CD4-positive, alpha-beta T cell (primary cell): ENCODE data around the gene COBL. TPM values are rescaled to one million over a fixed set of nuclear protein-coding genes. Genes with fewer than 3 reads are reported as not detected.
A peak's percentile ranks its signal among the peaks of the same experiment; 100 is the strongest.

Experiments
- ATAC-seq: fragments of 200-7000 bp; cut with Tn5 transposase; one replicate; pipeline ENCODE4 v1.10.0; 2022; ENCODE audit warnings: mild to moderate bottlenecking; ENCODE audit not compliant: poor library complexity
- CTCF ChIA-PET: fragments of 350-600 bp; sonication (Branson Sonifier 250); formaldehyde crosslinking; loops from one replicate; lab custom pipeline; 2021; ENCODE audit warnings: antibody characterized with exemption, inconsistent platforms; lab: Charles Lee
- POLR2A ChIA-PET: fragments of 350-600 bp; sonication (Branson Sonifier 250); formaldehyde crosslinking; loops from one replicate; lab custom pipeline; 2021; ENCODE audit warnings: antibody characterized with exemption, inconsistent platforms; lab: Charles Lee
- DNase-seq, 14 experiments: peaks; one replicate each; pipeline ENCODE4 v3.0.0-alpha.2; 2013 to 2020; ENCODE audit warnings: mixed read lengths in 2 of 14
- H3K27ac ChIP-seq, 2 donors: one replicate each; pipeline versions ENCODE4 v1.5.1 to v1.7.0; 2013; ENCODE audit warnings: low read length in 2 of 2, low read depth in 1 of 2, mild to moderate bottlenecking in 1 of 2
- H3K27me3 ChIP-seq, 2 experiments: 1 replicate in 1 of 2; 2 replicates in 1 of 2; pipeline versions ENCODE4 v1.6.1 to v1.7.0; 2013; ENCODE audit warnings: low read length in 2 of 2, control low read depth in 1 of 2, mild to moderate bottlenecking in 1 of 2, moderate library complexity in 1 of 2; ENCODE audit not compliant: insufficient read depth in 2 of 2, control insufficient read depth in 1 of 2
- H3K36me3 ChIP-seq: one replicate; pipeline ENCODE4 v1.6.1; 2013; ENCODE audit warnings: low read length, control low read depth; ENCODE audit not compliant: insufficient read depth
- H3K4me1 ChIP-seq: one replicate; pipeline ENCODE4 v1.6.1; 2013; ENCODE audit warnings: low read length, control low read depth; ENCODE audit not compliant: insufficient read depth
- H3K4me3 ChIP-seq: one replicate; pipeline ENCODE4 v1.5.1; 2013; ENCODE audit warnings: mild to moderate bottlenecking, low read length, moderate library complexity
- H3K9me3 ChIP-seq, 2 experiments: 1 replicate in 1 of 2; 2 replicates in 1 of 2; pipeline versions ENCODE4 v1.6.1 to v1.7.0; 2013; ENCODE audit warnings: low read length in 2 of 2, mild to moderate bottlenecking in 2 of 2, control low read depth in 1 of 2, moderate library complexity in 1 of 2; ENCODE audit not compliant: control insufficient read depth in 1 of 2, insufficient read depth in 1 of 2
- H3K27ac Mint-ChIP-seq: one replicate; pipeline ENCODE4 v1.8.0; 2020; ENCODE audit warnings: mixed read lengths
- H3K27me3 Mint-ChIP-seq: one replicate; pipeline ENCODE4 v1.8.0; 2021; ENCODE audit warnings: mixed read lengths
- H3K36me3 Mint-ChIP-seq: one replicate; pipeline ENCODE4 v1.8.0; 2021; ENCODE audit warnings: low read depth, mixed read lengths
- H3K4me1 Mint-ChIP-seq: one replicate; pipeline ENCODE4 v1.8.0; 2021; ENCODE audit warnings: low read depth, mixed read lengths
- H3K4me3 Mint-ChIP-seq: one replicate; pipeline ENCODE4 v1.8.0; 2020; ENCODE audit warnings: mild to moderate bottlenecking, mixed read lengths
- H3K9me3 Mint-ChIP-seq: one replicate; pipeline ENCODE4 v1.8.0; 2020; ENCODE audit warnings: mixed read lengths
- intact Hi-C, 2 experiments: fragments of 100-400 bp; cut with DNase I in 1 of 2; cut with micrococcal nuclease in 1 of 2; formaldehyde crosslinking; loops; one replicate each; pipeline versions ENCODE4 v1.15.1 to v1.9.0; 2023 to 2025; cut with DNase I, micrococcal nuclease
- total RNA-seq, 174 experiments: library from RNA in 2 of 174; stranded (reverse) in 2 of 174; gene quantifications; one replicate each; pipeline ENCODE4 v1.2.3 and lab custom pipeline; 2021 to 2026
- TF ChIP-seq, protein P1 (sequence below): fragments of 200-600 bp; IDR thresholded peaks from one replicate; pipeline ENCODE4 v1.8.0; 2022; ENCODE audit warnings: antibody characterized with exemption, mild to moderate bottlenecking

Gene COBL
- total RNA-seq, 2 experiments from 2014 or later: not detected

DNA sequence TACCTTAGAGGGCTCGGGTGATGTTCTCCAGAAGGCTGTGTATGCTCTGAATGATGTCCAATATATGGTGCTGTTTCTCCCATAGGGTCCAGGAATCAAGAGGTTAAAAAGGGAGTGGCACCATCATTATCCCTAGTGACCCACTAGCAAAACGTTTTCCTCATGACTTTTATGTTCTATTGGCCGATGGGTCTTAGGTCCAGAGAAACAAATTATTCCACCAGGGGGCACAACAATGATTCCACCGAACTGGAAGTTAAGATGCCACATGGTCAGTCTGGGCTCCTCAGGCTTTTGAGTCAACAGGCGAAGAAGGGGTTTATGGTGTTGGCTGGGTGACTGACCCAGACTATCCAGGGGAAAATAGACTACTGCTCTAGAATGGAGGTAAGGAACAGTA lies 256.1 kb downstream of the COBL start:
- POLR2A ChIA-PET: no interaction called here
- H3K36me3 Mint-ChIP-seq: no peaks in the 10 kb centered on the region
- intact Hi-C loops: loop anchor here in 1 of 2 experiments (10.0 kb wide), 1 partner anchor 446 kb away; no protein-coding TSS in a partner anchor
- ATAC-seq (no peak), DNase-seq (peak in 1 of 14 experiments; percentile 3)
- no peaks in the 10 kb centered on the region for H3K36me3 ChIP-seq
- H3K4me1 Mint-ChIP-seq: no peaks in the 10 kb centered on the region
- no peaks in the 10 kb centered on the region for H3K27me3 ChIP-seq
- no peaks in the 10 kb centered on the region for H3K4me1 ChIP-seq
- H3K4me3 ChIP-seq: no peak overlapping the region
- TF ChIP-seq, protein P1, sequence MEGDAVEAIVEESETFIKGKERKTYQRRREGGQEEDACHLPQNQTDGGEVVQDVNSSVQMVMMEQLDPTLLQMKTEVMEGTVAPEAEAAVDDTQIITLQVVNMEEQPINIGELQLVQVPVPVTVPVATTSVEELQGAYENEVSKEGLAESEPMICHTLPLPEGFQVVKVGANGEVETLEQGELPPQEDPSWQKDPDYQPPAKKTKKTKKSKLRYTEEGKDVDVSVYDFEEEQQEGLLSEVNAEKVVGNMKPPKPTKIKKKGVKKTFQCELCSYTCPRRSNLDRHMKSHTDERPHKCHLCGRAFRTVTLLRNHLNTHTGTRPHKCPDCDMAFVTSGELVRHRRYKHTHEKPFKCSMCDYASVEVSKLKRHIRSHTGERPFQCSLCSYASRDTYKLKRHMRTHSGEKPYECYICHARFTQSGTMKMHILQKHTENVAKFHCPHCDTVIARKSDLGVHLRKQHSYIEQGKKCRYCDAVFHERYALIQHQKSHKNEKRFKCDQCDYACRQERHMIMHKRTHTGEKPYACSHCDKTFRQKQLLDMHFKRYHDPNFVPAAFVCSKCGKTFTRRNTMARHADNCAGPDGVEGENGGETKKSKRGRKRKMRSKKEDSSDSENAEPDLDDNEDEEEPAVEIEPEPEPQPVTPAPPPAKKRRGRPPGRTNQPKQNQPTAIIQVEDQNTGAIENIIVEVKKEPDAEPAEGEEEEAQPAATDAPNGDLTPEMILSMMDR: no peak
- H3K27ac Mint-ChIP-seq: no peak overlapping the region
- H3K27ac ChIP-seq: no peak overlapping the region
- no peak overlapping the region for H3K4me3 Mint-ChIP-seq
- no peaks in the 10 kb centered on the region for H3K9me3 ChIP-seq
- CTCF ChIA-PET: no interaction called here
- H3K27me3 Mint-ChIP-seq: no peaks in the 10 kb centered on the region
- H3K9me3 Mint-ChIP-seq: no peaks in the 10 kb centered on the region

DNA sequence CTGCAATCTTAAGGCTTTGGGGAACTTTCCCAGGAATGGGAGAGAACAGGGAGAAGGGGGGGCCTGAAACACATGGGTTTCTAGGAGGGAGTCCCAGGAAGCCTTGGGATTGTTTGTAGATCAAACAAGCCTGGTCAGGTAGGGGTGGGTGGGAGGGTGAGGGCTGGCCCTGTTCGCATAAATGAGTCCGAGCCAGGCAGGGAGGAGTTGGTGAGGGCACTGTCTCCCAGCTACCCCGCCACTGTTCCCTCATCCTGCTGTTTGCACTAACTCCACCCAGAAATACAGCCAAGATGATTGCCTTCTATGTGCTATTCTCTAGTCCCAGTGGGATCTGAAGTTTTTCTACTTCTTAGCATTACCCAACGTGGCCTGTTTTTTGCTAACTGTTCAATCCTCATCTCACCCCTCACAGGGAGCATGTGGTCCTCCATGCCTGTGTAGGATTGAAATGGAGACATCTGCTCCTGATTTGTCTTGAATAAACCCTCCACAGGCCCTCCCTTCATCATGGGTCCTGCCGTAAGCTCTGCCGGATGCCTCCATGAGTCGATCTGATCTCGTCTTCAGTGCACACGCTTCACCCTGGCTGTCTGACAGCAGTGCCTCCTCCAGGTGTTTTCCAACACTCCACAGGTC lies 257.0 kb downstream of the COBL start:
- intact Hi-C loops: loop anchor here in 1 of 2 experiments (10.0 kb wide), 1 partner anchor 445 kb away; no protein-coding TSS in a partner anchor
- H3K4me1 Mint-ChIP-seq: no peaks in the 10 kb centered on the region
- Histone ChIP-seq H3K27me3 (no peaks in the 10 kb centered on the region), H3K9me3 (no peaks in the 10 kb centered on the region), H3K4me3 (no peak overlapping the region), H3K36me3 (no peaks in the 10 kb centered on the region), H3K27ac (no peak overlapping the region), H3K4me1 (no peaks in the 10 kb centered on the region)
- ATAC-seq (no peak), DNase-seq (no peak)
- no peak overlapping the region for H3K4me3 Mint-ChIP-seq
- H3K9me3 Mint-ChIP-seq: no peaks in the 10 kb centered on the region
- POLR2A ChIA-PET: no interaction called here
- H3K36me3 Mint-ChIP-seq: no peaks in the 10 kb centered on the region
- TF ChIP-seq, protein P1: no peak
- no peaks in the 10 kb centered on the region for H3K27me3 Mint-ChIP-seq
- CTCF ChIA-PET: no interaction called here
- no peak overlapping the region for H3K27ac Mint-ChIP-seq

DNA sequence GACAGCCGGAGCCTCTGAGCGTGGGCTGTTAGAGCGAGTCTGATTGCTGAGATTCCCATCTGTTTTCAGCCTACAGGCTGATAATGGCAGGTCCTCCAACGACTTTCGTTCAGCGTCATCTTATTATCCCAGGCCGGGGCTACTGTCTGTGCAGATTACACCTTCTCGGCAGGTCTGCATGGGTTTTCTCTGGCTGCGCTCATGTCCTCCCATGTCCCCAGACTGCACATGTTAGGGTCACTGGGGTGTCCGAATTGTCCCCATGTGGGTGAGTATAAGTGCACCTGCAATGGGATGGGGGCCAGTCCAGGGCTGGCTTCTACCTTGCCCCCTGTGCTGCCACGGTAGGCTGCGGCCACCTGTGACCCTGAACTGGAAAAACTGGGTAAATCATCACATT lies 257.8 kb downstream of the COBL start:
- H3K27me3 ChIP-seq: no peaks in the 10 kb centered on the region
- no peak overlapping the region for H3K4me3 ChIP-seq
- Mint-ChIP-seq H3K27me3 (no peaks in the 10 kb centered on the region), H3K4me1 (no peaks in the 10 kb centered on the region), H3K36me3 (no peaks in the 10 kb centered on the region), H3K9me3 (no peaks in the 10 kb centered on the region), H3K27ac (no peak overlapping the region), H3K4me3 (no peak overlapping the region)
- intact Hi-C loops: no loop called here
- H3K27ac ChIP-seq: no peak overlapping the region
- DNase-seq (no peak), ATAC-seq (no peak)
- no peaks in the 10 kb centered on the region for H3K9me3 ChIP-seq
- no peaks in the 10 kb centered on the region for H3K4me1 ChIP-seq
- ChIA-PET CTCF (no interaction called here), POLR2A (no interaction called here)
- no peaks in the 10 kb centered on the region for H3K36me3 ChIP-seq
- TF ChIP-seq, protein P1: no peak
